Activated CD8-positive, alpha-beta memory T cell treated with anti-CD3 and anti-CD28 coated beads, Interleukin-2, amount 50 U/mL, for 1 hour (primary cell): Measurements from ENCODE around the gene COMMD7.
"Not testable (repeated sequence)": the region's sequence is repeated elsewhere in the genome, so short reads cannot be mapped to it uniquely, and the experiment has no call there.

Source experiments
- DNase-seq: peaks from one replicate; pipeline ENCODE4 v3.0.0-alpha.2; 2020; ENCODE audit errors: extremely low read depth

COMMD7 gene

GRCh38 chr20:32728435-32728834 is 14.8 kb downstream of the COMMD7 start:
- not testable (repeated sequence) for DNase-seq

DNA sequence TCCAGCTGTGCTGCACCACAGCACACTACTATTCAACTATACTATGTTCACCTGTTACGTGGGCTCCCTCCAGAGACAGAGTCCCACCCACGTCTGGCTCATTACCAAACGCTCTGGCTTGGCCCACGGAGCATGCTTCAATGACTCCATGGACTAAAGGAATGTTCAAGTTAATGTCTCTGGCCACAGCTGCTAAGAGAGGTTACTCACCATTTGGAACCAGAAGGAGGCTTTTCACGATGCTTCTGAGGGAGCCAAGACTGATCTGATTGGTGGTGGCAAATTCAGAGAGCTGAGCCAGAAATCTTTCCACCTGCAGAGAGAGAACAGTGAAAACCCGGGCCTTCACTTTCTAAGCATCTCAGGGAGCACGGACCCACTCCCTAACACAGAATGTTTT is 15.6 kb downstream of the COMMD7 start:
- no peak for DNase-seq

- DNase-seq, result no peak
These were observed 24.4 kb downstream of the COMMD7 start for GRCh38 chr20:32718749-32719348.

DNA sequence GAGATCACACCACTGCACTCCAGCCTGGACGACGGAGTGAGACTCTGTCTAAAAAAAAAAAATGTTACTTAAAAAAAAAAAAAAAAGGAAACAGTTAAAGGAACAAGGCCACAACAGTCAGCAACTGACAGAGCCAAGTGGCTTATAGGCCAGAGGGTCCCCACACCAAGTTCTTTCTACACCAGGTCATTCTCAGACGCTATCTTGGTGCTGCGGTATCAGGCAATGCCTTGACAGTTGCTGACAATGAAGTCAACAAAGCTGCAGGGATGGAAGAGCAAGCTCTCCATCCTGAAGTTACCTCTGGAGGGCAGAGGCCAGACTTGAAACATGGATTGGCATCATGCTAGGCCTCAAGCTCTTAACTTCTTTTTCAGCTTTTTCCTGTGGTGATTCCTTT is 31.9 kb downstream of the COMMD7 start:
- no peak for DNase-seq

- DNase-seq, result no peak
These were observed 33.6 kb downstream of the COMMD7 start for GRCh38 chr20:32709632-32710121.

- DNase-seq, result not testable (repeated sequence)
These were observed 34.1 kb downstream of the COMMD7 start for GRCh38 chr20:32709029-32709631.

DNA sequence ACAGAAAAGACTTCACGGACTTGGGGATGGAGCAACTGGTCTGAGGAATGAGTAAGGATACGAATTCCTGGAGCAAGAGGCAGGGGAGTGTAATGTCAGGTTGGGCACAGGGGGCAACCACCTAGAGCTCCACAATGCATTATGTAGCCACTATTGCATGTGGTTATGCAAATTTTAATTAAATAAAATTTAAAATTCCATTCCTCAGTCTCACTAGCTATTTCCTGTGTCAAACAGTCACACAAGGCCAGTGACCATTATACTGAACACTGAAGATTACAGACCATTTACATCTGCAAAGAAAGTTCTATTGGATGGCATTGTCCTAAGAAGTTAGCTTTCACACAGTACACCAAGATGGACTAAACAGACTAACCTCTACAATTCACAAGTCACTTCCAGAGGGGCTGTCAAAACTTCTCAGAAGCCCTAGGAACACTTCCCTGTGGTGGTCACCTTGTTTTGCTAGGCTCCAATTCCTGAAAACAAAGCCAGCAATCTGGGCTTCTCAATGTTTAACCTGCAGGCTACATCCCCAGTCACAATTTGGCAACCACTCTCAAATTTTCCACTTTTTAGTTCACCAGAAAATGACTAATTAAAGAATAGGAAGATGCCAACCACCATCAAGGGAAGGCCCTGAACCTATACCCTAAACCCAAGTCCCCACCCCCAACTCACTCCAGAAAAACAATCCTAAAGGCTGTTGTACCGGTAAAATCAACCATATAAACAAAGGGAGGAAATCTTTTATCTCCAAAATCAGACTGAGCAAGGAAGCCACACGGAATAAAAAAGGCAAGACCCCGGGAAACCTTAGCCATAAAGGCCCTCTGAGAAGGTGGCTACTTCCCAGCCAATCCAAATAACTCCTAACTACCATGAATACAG is 35.3 kb downstream of the COMMD7 start:
- DNase-seq, result no peak

- no peak for DNase-seq
These were observed 36.8 kb downstream of the COMMD7 start for GRCh38 chr20:32706486-32706885.

- no peak for DNase-seq
These were observed 40.4 kb downstream of the COMMD7 start for GRCh38 chr20:32702706-32703425.

DNA sequence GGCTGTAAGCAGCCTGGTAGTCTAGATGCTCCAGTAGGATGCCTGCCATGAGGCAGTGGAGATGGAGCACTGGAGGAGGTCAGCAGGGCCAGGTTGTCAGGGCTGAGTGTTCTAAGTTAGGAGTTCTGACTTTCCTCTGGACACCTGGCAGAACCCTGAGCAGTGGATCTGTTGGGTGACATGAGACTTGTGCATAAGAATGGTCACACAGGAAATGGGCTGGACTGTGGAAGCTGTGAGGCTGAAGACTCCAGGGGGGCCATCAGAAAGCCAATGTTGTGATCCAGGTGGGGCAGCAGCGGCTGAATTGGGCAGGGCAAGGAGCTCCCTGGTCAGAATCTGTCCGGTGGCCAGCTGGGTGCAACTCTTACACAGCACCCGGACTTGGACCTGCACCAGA is 45.7 kb downstream of the COMMD7 start:
- no peak for DNase-seq

GRCh38 chr20:32695089-32695488 is 48.2 kb downstream of the COMMD7 start:
- DNase-seq, result no peak

DNA sequence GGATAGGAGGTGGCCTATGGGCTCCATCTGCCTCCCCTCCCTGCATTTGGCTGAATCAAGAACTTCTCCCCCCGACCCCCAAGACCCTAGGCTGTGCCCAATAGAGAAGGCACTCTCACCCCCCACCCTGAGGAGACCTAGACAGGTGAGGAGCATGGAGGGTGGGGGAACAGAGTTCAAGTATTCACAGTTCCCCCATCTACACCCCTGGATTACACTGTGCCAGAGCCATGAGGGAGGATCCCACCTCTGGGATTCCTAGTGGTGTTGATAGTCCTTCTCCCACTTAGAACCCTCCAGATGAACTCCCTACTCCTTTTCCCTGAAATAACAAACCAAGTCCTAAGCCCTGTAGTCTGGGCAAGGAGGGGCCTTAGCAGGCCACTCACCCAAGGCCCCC is 54.3 kb downstream of the COMMD7 start:
- not testable (repeated sequence) for DNase-seq

DNA sequence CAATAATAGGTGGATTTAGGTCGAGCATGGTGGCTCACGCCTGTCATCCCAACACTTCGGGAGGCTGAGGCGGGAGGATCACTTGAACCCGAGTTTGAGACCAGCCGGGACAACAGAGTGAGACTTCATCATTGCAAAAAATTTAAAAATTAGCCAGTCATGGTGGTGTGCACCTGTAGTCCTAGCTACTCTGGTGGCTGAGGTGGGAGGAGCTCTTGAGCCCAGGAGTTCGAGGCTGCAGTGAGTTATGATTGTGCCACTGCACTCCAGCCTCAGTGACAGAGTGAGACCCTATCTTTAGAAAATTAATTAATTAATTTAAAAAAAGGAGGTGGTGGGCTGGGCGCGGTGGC is 56.1 kb downstream of the COMMD7 start:
- DNase-seq, result no peak

DNA sequence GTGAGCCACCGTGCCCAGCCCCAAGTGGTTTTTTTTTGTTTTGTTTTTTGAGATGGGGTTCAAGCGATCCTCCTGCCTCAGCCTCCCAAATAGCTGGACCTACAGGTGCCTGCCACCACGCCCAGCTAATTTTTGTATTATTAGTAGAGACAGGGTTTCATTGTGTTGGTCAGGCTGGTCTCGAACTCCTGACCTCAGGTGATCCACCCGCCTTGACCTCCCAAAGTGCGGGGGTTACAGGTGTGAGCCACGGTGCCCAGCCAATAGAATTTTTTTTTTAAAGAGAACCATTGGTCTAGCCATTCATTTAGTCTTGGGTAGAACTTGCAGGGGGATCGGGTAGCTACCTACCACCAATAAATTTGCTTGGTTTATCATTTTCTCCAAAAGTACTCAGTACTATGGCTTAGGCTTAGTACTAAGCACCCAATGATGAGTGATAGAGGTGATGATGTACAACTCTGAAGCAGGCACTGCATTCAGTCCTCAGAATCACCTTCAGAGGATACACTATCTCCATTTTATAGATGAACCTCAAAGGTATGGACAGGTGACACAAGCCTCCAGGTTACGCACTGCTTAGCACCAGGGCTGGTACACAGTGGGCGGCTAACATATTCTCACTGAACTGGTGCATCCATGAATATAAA is 56.6 kb downstream of the COMMD7 start:
- no peak for DNase-seq

DNA sequence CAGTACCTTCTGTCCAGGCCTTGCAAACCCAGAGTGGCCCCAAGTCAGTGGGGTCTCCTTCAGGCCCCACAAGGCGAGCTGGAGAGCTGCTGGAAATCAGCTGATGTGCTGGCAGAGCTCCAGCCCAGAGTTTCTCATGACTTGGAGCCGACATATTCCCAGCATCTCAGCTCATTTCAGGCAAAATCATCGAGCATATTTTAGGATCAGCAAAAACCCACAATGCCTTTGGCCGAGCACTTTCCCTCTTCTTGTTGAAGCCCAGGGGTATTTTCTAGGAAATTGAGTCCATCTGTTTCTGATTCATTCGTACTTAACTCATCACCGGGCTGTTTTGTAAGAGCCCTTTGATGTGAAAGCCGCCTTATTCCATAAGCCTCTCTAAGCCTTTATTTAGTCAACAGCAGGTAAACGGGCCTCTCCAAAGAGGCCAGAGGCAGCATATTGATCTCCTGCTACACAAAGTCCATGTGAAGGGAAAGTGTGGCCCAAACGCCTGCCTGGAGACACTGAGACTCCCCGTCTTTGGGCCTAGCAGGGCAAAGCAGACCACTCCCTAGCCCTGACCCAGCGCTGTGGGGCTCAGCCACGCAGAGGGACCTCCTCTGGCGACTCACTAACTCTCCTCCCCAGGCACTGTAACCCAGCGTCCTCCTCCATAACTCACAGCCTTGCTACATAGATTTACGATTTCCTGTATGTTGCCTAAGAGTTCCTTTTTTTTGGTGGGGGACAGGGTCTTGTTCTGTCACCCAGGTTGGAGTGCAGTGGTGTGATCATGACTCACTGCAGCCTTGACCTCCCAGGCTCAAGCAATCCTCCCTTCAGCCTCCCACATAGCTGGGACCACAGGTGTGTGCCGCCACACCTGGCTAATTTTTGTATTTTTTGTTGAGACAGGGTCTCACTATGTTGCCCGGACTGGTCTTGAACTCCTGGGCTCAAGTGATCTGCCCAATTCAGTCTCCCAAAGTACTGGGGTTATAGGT is 57.4 kb downstream of the COMMD7 start:
- DNase-seq, result no peak

- no peak for DNase-seq
These were observed 60.7 kb downstream of the COMMD7 start for GRCh38 chr20:32682508-32682987.

DNA sequence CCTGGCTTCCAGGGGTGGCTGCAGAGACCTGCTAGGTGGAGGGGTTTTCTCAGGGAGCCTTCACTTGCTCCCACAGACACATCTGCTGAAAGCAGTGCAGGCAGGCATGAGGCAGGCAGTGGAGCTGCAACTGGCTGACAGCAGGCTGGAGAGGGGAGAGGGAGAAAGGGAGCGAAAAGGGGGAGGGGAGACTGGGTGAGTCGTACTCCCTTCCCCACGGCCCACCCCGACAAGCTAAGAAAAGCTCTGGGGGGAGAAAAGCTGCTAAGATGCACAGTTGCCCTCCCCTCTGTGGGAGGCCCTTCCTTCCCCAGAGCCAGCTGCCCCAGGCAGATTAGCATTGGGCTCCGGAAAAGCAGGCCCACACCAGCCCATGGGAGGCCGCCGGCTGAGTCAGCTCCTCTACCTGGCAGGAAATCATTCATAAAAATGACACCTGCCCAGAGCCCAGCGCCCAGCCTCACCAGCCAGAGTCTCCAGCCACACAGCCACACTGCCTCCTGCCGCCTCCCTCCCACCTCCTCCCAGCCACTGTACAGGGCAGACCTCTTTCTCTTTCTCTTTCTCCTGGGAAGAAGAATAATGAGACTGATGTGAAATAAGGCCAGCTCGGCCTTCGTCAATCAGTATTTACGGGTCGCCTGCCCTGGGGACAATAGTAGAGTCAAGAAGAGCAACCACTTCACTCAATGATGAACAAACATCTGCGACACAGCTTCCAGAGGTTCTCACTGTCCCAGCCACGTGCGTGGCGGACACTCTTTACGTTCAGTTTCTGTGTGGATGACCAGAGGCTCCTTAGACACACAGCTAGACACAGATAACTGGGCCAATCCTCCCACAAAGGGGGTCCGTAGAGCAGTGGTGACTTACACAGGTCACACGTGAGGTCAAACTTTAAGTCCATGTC is 61.8 kb downstream of the COMMD7 start:
- no peak for DNase-seq

- no peak for DNase-seq
These were observed 62.6 kb downstream of the COMMD7 start for GRCh38 chr20:32680544-32681174.

- no peak for DNase-seq
These were observed 64.3 kb downstream of the COMMD7 start for GRCh38 chr20:32678948-32679347.
